SK-N-SH treated with all-trans-retinoic acid at 6 μM for 48 hours (cell line): Measurements from ENCODE around the gene SLC25A22.

Source experiments
- ATAC-seq: fragments of 200-7000 bp; cut with Tn5 transposase; 3 replicates; pipeline ENCODE4 v1.9.1; 2020; ENCODE audit warnings: mild to moderate bottlenecking, moderate library complexity
- ARNTL ChIP-seq: fragments of 450-650 bp; formaldehyde crosslinking; IDR thresholded peaks from 2 replicates; pipeline ENCODE4 v1.5.0; 2020; ENCODE audit warnings: low read depth, mild to moderate bottlenecking, moderate library complexity, borderline replicate concordance
- BACH2 ChIP-seq: fragments of 250-450 bp; sonication (Bioruptor Pico); IDR thresholded peaks from 2 replicates; pipeline ENCODE4 v1.9.0; 2021; ENCODE audit warnings: mild to moderate bottlenecking, borderline replicate concordance
- CSDC2 ChIP-seq: fragments of 250-450 bp; sonication (Bioruptor Pico); IDR thresholded peaks from 2 replicates; pipeline ENCODE4 v1.5.0; 2020; ENCODE audit warnings: mild to moderate bottlenecking, moderate library complexity
- ESRRG ChIP-seq: fragments of 250-450 bp; sonication (Bioruptor Pico); IDR thresholded peaks from 2 replicates; pipeline ENCODE4 v1.6.1; 2021; ENCODE audit warnings: mild to moderate bottlenecking
- GLIS3 ChIP-seq: fragments of 250-450 bp; sonication (Bioruptor Pico); IDR thresholded peaks from 2 replicates; pipeline ENCODE4 v1.5.0; 2020; ENCODE audit warnings: mild to moderate bottlenecking, moderate library complexity
- OSR1 ChIP-seq: fragments of 250-450 bp; sonication (Bioruptor Pico); IDR thresholded peaks from 2 replicates; pipeline ENCODE4 v1.8.0; 2022; ENCODE audit warnings: moderate library complexity, mild to moderate bottlenecking, inconsistent platforms
- PPARA ChIP-seq: fragments of 250-450 bp; sonication (Bioruptor Pico); IDR thresholded peaks from 2 replicates; pipeline ENCODE4 v1.5.0; 2020; ENCODE audit warnings: mild to moderate bottlenecking, borderline replicate concordance
- RARB ChIP-seq: fragments of 250-450 bp; sonication (Bioruptor Pico); IDR thresholded peaks from 2 replicates; pipeline ENCODE4 v1.8.0; 2021; ENCODE audit warnings: mild to moderate bottlenecking, moderate library complexity
- SNAI2 ChIP-seq: fragments of 250-450 bp; sonication (Bioruptor Pico); IDR thresholded peaks from 2 replicates; pipeline ENCODE4 v1.5.0; 2020; ENCODE audit warnings: mild to moderate bottlenecking, moderate library complexity
- TOX ChIP-seq: fragments of 250-450 bp; sonication (Bioruptor Pico); IDR thresholded peaks from 2 replicates; pipeline ENCODE4 v1.8.0; 2021; ENCODE audit warnings: mild to moderate bottlenecking, moderate library complexity, borderline replicate concordance
- ZC3H10 ChIP-seq: fragments of 250-450 bp; sonication (Bioruptor Pico); IDR thresholded peaks from 2 replicates; pipeline ENCODE4 v1.5.1; 2021; ENCODE audit warnings: mild to moderate bottlenecking, moderate library complexity
- ZFP3 ChIP-seq: fragments of 250-450 bp; sonication (Bioruptor Pico); IDR thresholded peaks from 2 replicates; pipeline ENCODE4 v1.5.0; 2020; ENCODE audit warnings: mild to moderate bottlenecking, moderate library complexity
- ZNF565 ChIP-seq: fragments of 450-650 bp; formaldehyde crosslinking; conservative IDR thresholded peaks from 2 replicates; pipeline ENCODE4 v1.5.0; 2020; ENCODE audit warnings: low read depth, mild to moderate bottlenecking, moderate library complexity
- ZNF70 ChIP-seq: fragments of 450-650 bp; formaldehyde crosslinking; IDR thresholded peaks from 2 replicates; pipeline ENCODE4 v1.5.0; 2020; ENCODE audit warnings: mild to moderate bottlenecking, moderate library complexity
- TF ChIP-seq, protein P1 (sequence below): fragments of 250-450 bp; sonication (Bioruptor Pico); IDR thresholded peaks from 2 replicates; pipeline ENCODE4 v1.5.1; 2020; ENCODE audit warnings: low read depth, mild to moderate bottlenecking, moderate library complexity
- TF ChIP-seq, protein P2 (sequence below): fragments of 250-450 bp; sonication (Bioruptor Pico); IDR thresholded peaks from 2 replicates; pipeline ENCODE4 v1.5.0; 2020; ENCODE audit warnings: mild to moderate bottlenecking, moderate library complexity
- TF ChIP-seq, protein P3 (sequence below): fragments of 250-450 bp; sonication (Bioruptor Pico); IDR thresholded peaks from 2 replicates; pipeline ENCODE4 v1.5.1; 2021; ENCODE audit warnings: mild to moderate bottlenecking, moderate library complexity
- TF ChIP-seq, protein P4 (sequence below): fragments of 250-450 bp; sonication (Bioruptor Pico); IDR thresholded peaks from 2 replicates; pipeline ENCODE4 v1.8.0; 2020; ENCODE audit warnings: mild to moderate bottlenecking, moderate library complexity, borderline replicate concordance

SLC25A22 gene

DNA sequence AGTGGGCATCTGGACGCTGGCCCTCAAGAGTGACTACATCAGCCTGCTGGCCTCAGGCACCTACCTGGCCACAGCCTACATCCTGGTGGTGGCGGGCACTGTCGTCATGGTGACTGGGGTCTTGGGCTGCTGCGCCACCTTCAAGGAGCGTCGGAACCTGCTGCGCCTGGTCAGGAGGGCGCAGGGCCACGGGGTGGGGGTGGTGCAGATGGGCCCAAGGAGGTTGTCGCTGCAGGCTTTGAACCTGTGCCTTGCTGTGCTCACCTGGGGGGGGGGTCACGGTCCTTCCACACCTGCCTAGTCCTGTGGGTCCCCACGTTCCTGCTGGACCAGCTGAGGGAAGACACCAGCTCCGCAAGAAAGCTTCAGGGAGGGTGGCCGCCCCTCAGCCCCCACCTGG lies 38.2 kb upstream of the SLC25A22 start:
- no peak for ATAC-seq
- TF ChIP-seq, protein P1, sequence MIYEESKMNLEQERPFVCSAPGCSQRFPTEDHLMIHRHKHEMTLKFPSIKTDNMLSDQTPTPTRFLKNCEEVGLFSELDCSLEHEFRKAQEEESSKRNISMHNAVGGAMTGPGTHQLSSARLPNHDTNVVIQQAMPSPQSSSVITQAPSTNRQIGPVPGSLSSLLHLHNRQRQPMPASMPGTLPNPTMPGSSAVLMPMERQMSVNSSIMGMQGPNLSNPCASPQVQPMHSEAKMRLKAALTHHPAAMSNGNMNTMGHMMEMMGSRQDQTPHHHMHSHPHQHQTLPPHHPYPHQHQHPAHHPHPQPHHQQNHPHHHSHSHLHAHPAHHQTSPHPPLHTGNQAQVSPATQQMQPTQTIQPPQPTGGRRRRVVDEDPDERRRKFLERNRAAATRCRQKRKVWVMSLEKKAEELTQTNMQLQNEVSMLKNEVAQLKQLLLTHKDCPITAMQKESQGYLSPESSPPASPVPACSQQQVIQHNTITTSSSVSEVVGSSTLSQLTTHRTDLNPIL, result no peak
- TF ChIP-seq BACH2 (CRISPR knock-in tag) (no peak), PPARA (CRISPR knock-in tag) (no peak), ZC3H10 (no peak), ESRRG (no peak), ZNF565 (no peak), ARNTL (CRISPR knock-in tag) (no peak), SNAI2 (CRISPR knock-in tag) (no peak), OSR1 (CRISPR knock-in tag) (no peak), ZFP3 (CRISPR knock-in tag) (no peak), CSDC2 (no peak), RARB (CRISPR knock-in tag) (no peak), GLIS3 (CRISPR knock-in tag) (no peak)
- TF ChIP-seq, protein P2, sequence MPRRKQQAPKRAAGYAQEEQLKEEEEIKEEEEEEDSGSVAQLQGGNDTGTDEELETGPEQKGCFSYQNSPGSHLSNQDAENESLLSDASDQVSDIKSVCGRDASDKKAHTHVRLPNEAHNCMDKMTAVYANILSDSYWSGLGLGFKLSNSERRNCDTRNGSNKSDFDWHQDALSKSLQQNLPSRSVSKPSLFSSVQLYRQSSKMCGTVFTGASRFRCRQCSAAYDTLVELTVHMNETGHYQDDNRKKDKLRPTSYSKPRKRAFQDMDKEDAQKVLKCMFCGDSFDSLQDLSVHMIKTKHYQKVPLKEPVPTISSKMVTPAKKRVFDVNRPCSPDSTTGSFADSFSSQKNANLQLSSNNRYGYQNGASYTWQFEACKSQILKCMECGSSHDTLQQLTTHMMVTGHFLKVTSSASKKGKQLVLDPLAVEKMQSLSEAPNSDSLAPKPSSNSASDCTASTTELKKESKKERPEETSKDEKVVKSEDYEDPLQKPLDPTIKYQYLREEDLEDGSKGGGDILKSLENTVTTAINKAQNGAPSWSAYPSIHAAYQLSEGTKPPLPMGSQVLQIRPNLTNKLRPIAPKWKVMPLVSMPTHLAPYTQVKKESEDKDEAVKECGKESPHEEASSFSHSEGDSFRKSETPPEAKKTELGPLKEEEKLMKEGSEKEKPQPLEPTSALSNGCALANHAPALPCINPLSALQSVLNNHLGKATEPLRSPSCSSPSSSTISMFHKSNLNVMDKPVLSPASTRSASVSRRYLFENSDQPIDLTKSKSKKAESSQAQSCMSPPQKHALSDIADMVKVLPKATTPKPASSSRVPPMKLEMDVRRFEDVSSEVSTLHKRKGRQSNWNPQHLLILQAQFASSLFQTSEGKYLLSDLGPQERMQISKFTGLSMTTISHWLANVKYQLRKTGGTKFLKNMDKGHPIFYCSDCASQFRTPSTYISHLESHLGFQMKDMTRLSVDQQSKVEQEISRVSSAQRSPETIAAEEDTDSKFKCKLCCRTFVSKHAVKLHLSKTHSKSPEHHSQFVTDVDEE (CRISPR knock-in tag), result no peak
- TF ChIP-seq, protein P3, sequence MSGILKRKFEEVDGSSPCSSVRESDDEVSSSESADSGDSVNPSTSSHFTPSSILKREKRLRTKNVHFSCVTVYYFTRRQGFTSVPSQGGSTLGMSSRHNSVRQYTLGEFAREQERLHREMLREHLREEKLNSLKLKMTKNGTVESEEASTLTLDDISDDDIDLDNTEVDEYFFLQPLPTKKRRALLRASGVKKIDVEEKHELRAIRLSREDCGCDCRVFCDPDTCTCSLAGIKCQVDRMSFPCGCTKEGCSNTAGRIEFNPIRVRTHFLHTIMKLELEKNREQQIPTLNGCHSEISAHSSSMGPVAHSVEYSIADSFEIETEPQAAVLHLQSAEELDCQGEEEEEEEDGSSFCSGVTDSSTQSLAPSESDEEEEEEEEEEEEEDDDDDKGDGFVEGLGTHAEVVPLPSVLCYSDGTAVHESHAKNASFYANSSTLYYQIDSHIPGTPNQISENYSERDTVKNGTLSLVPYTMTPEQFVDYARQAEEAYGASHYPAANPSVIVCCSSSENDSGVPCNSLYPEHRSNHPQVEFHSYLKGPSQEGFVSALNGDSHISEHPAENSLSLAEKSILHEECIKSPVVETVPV (CRISPR knock-in tag), result no peak

DNA sequence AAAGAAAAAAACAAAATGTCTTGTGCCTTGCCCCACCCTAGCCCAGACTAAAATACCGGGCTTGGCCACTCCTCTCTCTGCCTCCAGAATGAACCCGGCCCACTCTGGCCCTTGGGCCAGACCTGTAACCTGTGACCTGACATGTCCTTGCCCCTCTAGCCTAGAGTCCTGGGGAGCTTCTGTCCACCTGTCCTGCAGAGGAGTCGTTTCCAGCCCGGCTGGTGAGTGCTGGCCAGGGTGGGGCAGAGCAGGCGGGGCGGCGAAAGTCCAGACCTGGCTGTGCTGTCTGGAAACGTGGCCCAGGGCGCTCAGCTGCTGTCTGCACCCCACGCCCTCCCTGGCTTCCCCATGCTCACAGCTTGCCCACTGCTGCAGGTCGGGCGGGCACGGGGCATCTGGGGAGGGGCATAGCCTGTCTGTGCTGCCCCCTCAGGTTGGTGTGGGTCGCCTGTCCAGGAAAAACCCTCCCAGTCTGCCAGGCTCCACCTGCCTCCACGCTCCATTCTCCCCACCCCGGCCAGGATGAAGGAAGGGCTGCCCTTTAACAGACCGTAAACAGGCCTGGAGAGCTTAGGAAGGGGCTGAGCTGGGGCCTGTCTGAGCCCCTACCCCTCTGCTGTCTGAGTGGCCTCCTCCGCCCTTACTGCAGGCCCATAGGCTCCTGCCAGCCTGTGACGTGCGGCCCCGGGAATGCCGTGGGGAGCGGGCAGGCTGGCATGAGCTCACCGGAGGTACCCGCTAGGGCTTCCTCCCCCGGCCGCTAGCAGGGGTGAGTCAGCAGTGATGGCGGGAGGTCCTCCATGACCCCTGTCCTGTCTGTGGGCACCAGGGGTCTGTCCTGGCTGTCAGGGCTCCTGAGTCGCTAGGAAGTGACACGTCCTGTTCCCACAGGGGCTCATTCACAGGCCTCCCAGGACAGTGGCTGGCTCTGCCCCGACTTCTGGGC lies 36.6 kb upstream of the SLC25A22 start:
- peak; percentile 68 for ATAC-seq
- TF ChIP-seq RARB (CRISPR knock-in tag), result no peak
- TF ChIP-seq SNAI2 (CRISPR knock-in tag), result no peak
- TF ChIP-seq, protein P1, result peak; percentile 54; the same call in 1 of the 2 replicates
- TF ChIP-seq, protein P3 (CRISPR knock-in tag), result no peak
- no peak for TF ChIP-seq TOX (CRISPR knock-in tag)
- 0 out of 2 replicates have a peak, but pooled peaks have one; percentile 24 for TF ChIP-seq CSDC2
- TF ChIP-seq ZNF565, result 0 out of 2 replicates have a peak, but pooled peaks have one; percentile 3

DNA sequence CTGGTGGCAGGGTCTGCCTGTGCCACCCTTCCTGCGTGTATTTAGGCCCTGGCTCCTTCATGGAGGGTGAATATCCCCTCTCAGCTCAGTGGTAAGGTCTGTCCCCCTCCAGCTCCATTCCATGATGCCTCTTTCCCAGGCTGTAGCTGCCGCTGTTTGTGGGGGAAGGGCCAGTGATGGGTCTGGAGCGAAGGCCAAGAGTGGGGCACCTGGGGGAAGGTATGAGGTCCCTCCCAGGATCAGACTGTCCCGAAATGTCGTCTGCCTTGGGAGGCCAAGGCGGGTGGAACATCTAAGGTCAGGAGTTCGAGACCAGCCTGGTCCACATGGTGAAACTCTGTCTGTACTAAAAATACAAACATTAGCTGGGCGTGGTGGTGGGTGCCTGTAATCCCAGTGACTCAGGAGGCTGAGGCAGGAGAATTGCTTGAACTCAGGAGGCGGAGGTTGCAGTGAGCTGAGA lies 35.8 kb upstream of the SLC25A22 start:
- TF ChIP-seq, protein P2 (CRISPR knock-in tag), result no peak
- TF ChIP-seq BACH2 (CRISPR knock-in tag) (no peak), ZNF565 (no peak), ZNF70 (no peak), RARB (CRISPR knock-in tag) (no peak)
- TF ChIP-seq, protein P4, sequence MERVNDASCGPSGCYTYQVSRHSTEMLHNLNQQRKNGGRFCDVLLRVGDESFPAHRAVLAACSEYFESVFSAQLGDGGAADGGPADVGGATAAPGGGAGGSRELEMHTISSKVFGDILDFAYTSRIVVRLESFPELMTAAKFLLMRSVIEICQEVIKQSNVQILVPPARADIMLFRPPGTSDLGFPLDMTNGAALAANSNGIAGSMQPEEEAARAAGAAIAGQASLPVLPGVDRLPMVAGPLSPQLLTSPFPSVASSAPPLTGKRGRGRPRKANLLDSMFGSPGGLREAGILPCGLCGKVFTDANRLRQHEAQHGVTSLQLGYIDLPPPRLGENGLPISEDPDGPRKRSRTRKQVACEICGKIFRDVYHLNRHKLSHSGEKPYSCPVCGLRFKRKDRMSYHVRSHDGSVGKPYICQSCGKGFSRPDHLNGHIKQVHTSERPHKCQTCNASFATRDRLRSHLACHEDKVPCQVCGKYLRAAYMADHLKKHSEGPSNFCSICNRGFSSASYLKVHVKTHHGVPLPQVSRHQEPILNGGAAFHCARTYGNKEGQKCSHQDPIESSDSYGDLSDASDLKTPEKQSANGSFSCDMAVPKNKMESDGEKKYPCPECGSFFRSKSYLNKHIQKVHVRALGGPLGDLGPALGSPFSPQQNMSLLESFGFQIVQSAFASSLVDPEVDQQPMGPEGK, result no peak
- no peak for ATAC-seq
